H9 (cell line): ENCODE measurements around the gene CPNE5. TPM values are rescaled to one million over a fixed set of nuclear protein-coding genes. Genes with fewer than 3 reads are reported as not detected.

Experiments used
- DNase-seq: peaks from one replicate; pipeline ENCODE4 v3.0.0-alpha.2; 2017
- H2AFZ ChIP-seq: one replicate; pipeline ENCODE4 v1.6.1; 2013; ENCODE audit warnings: mild to moderate bottlenecking, low read length, control low read depth, moderate library complexity
- H2AK5ac ChIP-seq: 2 replicates; pipeline ENCODE4 v1.6.1; 2013; ENCODE audit warnings: low read length, control low read depth, mixed read lengths; ENCODE audit not compliant: insufficient read length
- H2BK120ac ChIP-seq: one replicate; pipeline ENCODE4 v1.6.1; 2013; ENCODE audit warnings: low read depth, mild to moderate bottlenecking, low read length, control low read depth, inconsistent platforms; ENCODE audit not compliant: poor library complexity, severe bottlenecking
- H2BK12ac ChIP-seq: 2 replicates; pipeline ENCODE4 v1.6.1; 2013; ENCODE audit warnings: low read length, control low read depth, mixed read lengths, low read depth; ENCODE audit not compliant: insufficient read length
- H2BK15ac ChIP-seq: 2 replicates; pipeline ENCODE4 v1.6.1; 2013; ENCODE audit warnings: low read depth, low read length, control low read depth
- H2BK20ac ChIP-seq: one replicate; pipeline ENCODE4 v1.6.1; 2013; ENCODE audit warnings: low read depth, mild to moderate bottlenecking, low read length, control low read depth, inconsistent platforms; ENCODE audit not compliant: poor library complexity, severe bottlenecking
- H2BK5ac ChIP-seq: 2 replicates; pipeline ENCODE4 v1.6.1; 2013; ENCODE audit warnings: low read length, control low read depth, mixed read lengths; ENCODE audit not compliant: insufficient read length
- H3K14ac ChIP-seq: 2 replicates; pipeline ENCODE4 v1.6.1; 2013; ENCODE audit warnings: low read length, control low read depth; ENCODE audit not compliant: insufficient read depth
- H3K18ac ChIP-seq: 2 replicates; pipeline ENCODE4 v1.6.1; 2013; ENCODE audit warnings: low read depth, mild to moderate bottlenecking, mixed read lengths, low read length, control low read depth; ENCODE audit not compliant: insufficient read length
- H3K23ac ChIP-seq: 2 replicates; pipeline ENCODE4 v1.6.1; 2013; ENCODE audit warnings: low read length, control low read depth, mixed read lengths, low read depth; ENCODE audit not compliant: insufficient read length
- H3K23me2 ChIP-seq: 2 replicates; pipeline ENCODE4 v1.6.1; 2013; ENCODE audit warnings: low read depth, mild to moderate bottlenecking, mixed read lengths, low read length, control low read depth; ENCODE audit not compliant: insufficient read length, poor library complexity, severe bottlenecking
- H3K27ac ChIP-seq: 2 replicates; pipeline ENCODE4 v1.5.1; 2013; ENCODE audit warnings: low read length, control low read depth, mixed read lengths, low read depth; ENCODE audit not compliant: insufficient read length
- H3K27me3 ChIP-seq: 2 replicates; pipeline ENCODE4 v1.6.1; 2013; ENCODE audit warnings: low read length, control low read depth, inconsistent platforms; ENCODE audit not compliant: insufficient read depth
- H3K4ac ChIP-seq: 2 replicates; pipeline ENCODE4 v1.6.1; 2013; ENCODE audit warnings: low read depth, mild to moderate bottlenecking, control low read depth, inconsistent platforms, low read length, moderate library complexity
- H3K4me1 ChIP-seq: 2 replicates; pipeline ENCODE4 v1.6.1; 2013; ENCODE audit warnings: low read length, control low read depth, inconsistent platforms; ENCODE audit not compliant: insufficient read depth
- H3K4me2 ChIP-seq: 2 replicates; pipeline ENCODE4 v1.6.1; 2013; ENCODE audit warnings: low read length, control low read depth, mixed read lengths; ENCODE audit not compliant: insufficient read length, insufficient read depth
- H3K56ac ChIP-seq: 2 replicates; pipeline ENCODE4 v1.6.1; 2013; ENCODE audit warnings: low read depth, mild to moderate bottlenecking, mixed read lengths, low read length, control low read depth; ENCODE audit not compliant: insufficient read length
- H3K79me1 ChIP-seq: 2 replicates; pipeline ENCODE4 v1.6.1; 2013; ENCODE audit warnings: low read depth, mild to moderate bottlenecking, moderate library complexity, low read length, control low read depth, inconsistent platforms; ENCODE audit not compliant: insufficient read depth, poor library complexity, severe bottlenecking
- H3K79me2 ChIP-seq: 2 replicates; pipeline ENCODE4 v1.6.1; 2013; ENCODE audit warnings: low read length, control low read depth, inconsistent platforms; ENCODE audit not compliant: insufficient read depth
- H3K9ac ChIP-seq: 2 replicates; pipeline ENCODE4 v1.6.1; 2013; ENCODE audit warnings: low read length, control low read depth, mixed read lengths; ENCODE audit not compliant: insufficient read length; ENCODE audit errors: extremely low read depth
- H3K9me3 ChIP-seq: one replicate; pipeline ENCODE4 v1.6.1; 2013; ENCODE audit warnings: low read depth, low read length, inconsistent platforms; ENCODE audit not compliant: control insufficient read depth
- H3T11ph ChIP-seq: one replicate; pipeline ENCODE4 v1.6.1; 2013; ENCODE audit warnings: mild to moderate bottlenecking, low read length, control low read depth, inconsistent platforms
- H4K20me1 ChIP-seq: one replicate; pipeline ENCODE4 v1.6.1; 2013; ENCODE audit not compliant: control insufficient read depth, insufficient read length, insufficient read depth
- H4K5ac ChIP-seq: 2 replicates; pipeline ENCODE4 v1.6.1; 2013; ENCODE audit warnings: low read depth, mild to moderate bottlenecking, mixed read lengths, low read length, control low read depth; ENCODE audit not compliant: insufficient read length
- H4K8ac ChIP-seq: replicated peaks from 2 replicates; pipeline ENCODE4 v1.6.1; 2013; ENCODE audit warnings: low read length, control low read depth, mixed read lengths, low read depth; ENCODE audit not compliant: insufficient read length
- H4K91ac ChIP-seq: 2 replicates; pipeline ENCODE4 v1.6.1; 2013; ENCODE audit warnings: low read depth, mild to moderate bottlenecking, moderate library complexity, mixed read lengths, low read length, control low read depth; ENCODE audit not compliant: insufficient read length
- H3K27ac Mint-ChIP-seq, 3 experiments: 2 replicates in 2 of 3; 3 replicates in 1 of 3; pipeline ENCODE4 v1.8.0; 2020 to 2021; ENCODE audit warnings: mixed read lengths in 3 of 3, mild to moderate bottlenecking in 1 of 3, moderate library complexity in 1 of 3
- H3K27me3 Mint-ChIP-seq: 2 replicates; pipeline ENCODE4 v1.8.0; 2021; ENCODE audit warnings: low read depth, mild to moderate bottlenecking, moderate library complexity, mixed read lengths
- H3K36me3 Mint-ChIP-seq, 3 experiments: 2 replicates in 2 of 3; 3 replicates in 1 of 3; pipeline ENCODE4 v1.8.0; 2020 to 2021; ENCODE audit warnings: low read depth in 3 of 3, mixed read lengths in 3 of 3; ENCODE audit not compliant: insufficient read depth in 1 of 3
- H3K4me1 Mint-ChIP-seq, 2 experiments: 2 replicates each; pipeline ENCODE4 v1.8.0; 2020; ENCODE audit warnings: mixed read lengths in 2 of 2
- H3K4me3 Mint-ChIP-seq, 2 experiments: 2 replicates in 1 of 2; 3 replicates in 1 of 2; pipeline ENCODE4 v1.8.0; 2020 to 2021; ENCODE audit warnings: mild to moderate bottlenecking in 2 of 2, mixed read lengths in 2 of 2, moderate library complexity in 1 of 2
- H3K9me3 Mint-ChIP-seq, 2 experiments: 2 replicates in 1 of 2; 3 replicates in 1 of 2; pipeline ENCODE4 v1.8.0; 2020; ENCODE audit warnings: mild to moderate bottlenecking in 2 of 2, mixed read lengths in 2 of 2, moderate library complexity in 1 of 2
- whole genome bisulfite sequencing: extraction: QIAGEN DNeasy Blood & Tissue Kit; methylation state at CpG from one replicate; pipeline ENCODE4 v1.1.7; 2013; ENCODE audit warnings: missing lambda C conversion rate, low lambda C conversion rate, mixed read lengths; ENCODE audit not compliant: insufficient read length; ENCODE audit errors: extremely low coverage; 5-methylcytosine and 5-hydroxymethylcytosine counted together
- total RNA-seq: library from RNA; stranded (reverse); gene quantifications from 2 replicates; pipeline ENCODE4 v1.2.1, GENCODE V29; 2021
- TF ChIP-seq, protein P1 (sequence below): fragments of 200-600 bp; sonication (generic); conservative IDR thresholded peaks from 3 replicates; pipeline ENCODE4 v1.8.0; 2021; ENCODE audit warnings: antibody characterized with exemption, mild to moderate bottlenecking

The CPNE5 gene
- total RNA-seq, 1 experiment from 2014 or later, result 0.52 TPM

DNA sequence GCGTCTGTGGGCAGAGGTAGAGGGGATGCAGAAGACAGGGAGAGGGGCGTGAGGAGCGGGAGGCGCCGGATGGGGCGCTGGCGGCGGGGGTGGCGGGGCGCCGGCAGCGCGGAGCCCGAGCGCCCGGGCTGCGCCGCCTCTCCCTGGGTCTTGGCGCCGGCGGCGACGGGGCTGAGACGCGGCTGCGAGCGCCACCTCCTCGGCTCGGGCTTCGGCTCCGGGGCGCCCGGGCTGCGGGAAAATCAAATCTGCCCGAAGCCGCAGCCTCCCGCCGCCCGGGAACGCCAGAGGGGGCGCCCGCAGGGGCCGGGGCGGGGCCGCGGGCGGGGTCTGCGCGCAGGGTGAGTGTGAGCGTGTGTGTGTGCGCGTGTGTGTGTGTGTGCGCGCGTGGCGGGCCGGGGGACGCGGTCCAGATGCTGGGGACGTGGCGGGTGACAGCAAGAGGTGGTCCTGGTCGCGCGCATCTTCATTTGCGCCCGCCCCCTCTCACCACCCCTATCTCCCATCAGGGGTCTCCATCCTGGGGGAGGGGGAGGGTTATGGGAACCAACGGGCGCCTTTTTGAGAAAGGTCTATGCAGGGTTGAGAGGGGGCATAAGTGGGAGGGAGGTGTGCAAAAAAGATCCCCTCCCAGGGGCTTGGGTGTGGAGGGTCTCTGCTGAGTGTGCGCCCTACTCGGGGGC, 646 bp upstream of the CPNE5 start:
- Histone ChIP-seq H3K4me1 (peaks cover 3% of the 10 kb centered on the region; the same call in 1 of the 2 replicates), H4K8ac (no peak overlapping the region), H2BK5ac (no peak overlapping the region), H2BK20ac (no peak overlapping the region), H2BK12ac (no peak overlapping the region), H3T11ph (no peak overlapping the region), H3K14ac (no peak overlapping the region), H4K20me1 (no peaks in the 10 kb centered on the region), H3K79me1 (no peaks in the 10 kb centered on the region), H3K79me2 (no peaks in the 10 kb centered on the region), H3K23me2 (peaks cover 17% of the 10 kb centered on the region), H3K4me2 (peak overlapping the region; percentile 58), H3K27me3 (peaks cover 28% of the 10 kb centered on the region; the same call in 1 of the 2 replicates), H2BK15ac (no peak overlapping the region), H3K27ac (no peak overlapping the region), H2AK5ac (no peak overlapping the region), H4K91ac (no peak overlapping the region), H3K9me3 (no peaks in the 10 kb centered on the region), H3K23ac (no peak overlapping the region), H3K9ac (no peak overlapping the region), H3K4ac (no peak overlapping the region), H2BK120ac (no peak overlapping the region), H3K56ac (no peak overlapping the region), H2AFZ (no peak overlapping the region), H4K5ac (no peak overlapping the region), H3K18ac (no peak overlapping the region)
- no peak for DNase-seq
- no CpG with 5 or more reads among the region's 70 CpGs for WGBS
- H3K36me3 Mint-ChIP-seq, result no peaks in the 10 kb centered on the region; a peak in 1 of 7 replicates
- no peak overlapping the region for H3K27ac Mint-ChIP-seq
- TF ChIP-seq, protein P1, sequence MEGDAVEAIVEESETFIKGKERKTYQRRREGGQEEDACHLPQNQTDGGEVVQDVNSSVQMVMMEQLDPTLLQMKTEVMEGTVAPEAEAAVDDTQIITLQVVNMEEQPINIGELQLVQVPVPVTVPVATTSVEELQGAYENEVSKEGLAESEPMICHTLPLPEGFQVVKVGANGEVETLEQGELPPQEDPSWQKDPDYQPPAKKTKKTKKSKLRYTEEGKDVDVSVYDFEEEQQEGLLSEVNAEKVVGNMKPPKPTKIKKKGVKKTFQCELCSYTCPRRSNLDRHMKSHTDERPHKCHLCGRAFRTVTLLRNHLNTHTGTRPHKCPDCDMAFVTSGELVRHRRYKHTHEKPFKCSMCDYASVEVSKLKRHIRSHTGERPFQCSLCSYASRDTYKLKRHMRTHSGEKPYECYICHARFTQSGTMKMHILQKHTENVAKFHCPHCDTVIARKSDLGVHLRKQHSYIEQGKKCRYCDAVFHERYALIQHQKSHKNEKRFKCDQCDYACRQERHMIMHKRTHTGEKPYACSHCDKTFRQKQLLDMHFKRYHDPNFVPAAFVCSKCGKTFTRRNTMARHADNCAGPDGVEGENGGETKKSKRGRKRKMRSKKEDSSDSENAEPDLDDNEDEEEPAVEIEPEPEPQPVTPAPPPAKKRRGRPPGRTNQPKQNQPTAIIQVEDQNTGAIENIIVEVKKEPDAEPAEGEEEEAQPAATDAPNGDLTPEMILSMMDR, result peak; percentile 47; the same call in 2 of the 3 replicates
- H3K4me1 Mint-ChIP-seq, result peaks cover 17 to 21% of the 10 kb centered on the region in 2 experiments
- H3K27me3 Mint-ChIP-seq, result peaks cover 76% of the 10 kb centered on the region
- peak overlapping the region; percentile 70 to 94 for H3K4me3 Mint-ChIP-seq
- H3K9me3 Mint-ChIP-seq, result no peaks in the 10 kb centered on the region
